GM18502 (cell line): Measurements from ENCODE around the gene KRTAP5-1.
"Not testable (repeated sequence)": the region's sequence is repeated elsewhere in the genome, so short reads cannot be mapped to it uniquely, and the experiment has no call there.

ENCODE experiments used
- ATAC-seq: cut with Tn5 transposase; IDR thresholded peaks from one replicate; pipeline ENCODE4 v1.9.1; 2021; ENCODE audit warnings: mild to moderate bottlenecking; ENCODE audit not compliant: unreplicated experiment, poor library complexity

The KRTAP5-1 gene, protein sequence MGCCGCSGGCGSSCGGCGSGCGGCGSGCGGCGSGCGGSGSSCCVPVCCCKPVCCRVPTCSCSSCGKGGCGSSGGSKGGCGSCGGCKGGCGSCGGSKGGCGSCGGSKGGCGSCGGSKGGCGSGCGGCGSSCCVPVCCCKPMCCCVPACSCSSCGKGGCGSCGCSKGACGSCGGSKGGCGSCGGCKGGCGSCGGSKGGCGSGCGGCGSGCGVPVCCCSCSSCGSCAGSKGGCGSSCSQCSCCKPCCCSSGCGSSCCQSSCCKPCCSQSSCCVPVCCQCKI

GRCh38 chr11:1584661-1585370, at the start of gene KRTAP5-1:
TSS of gene KRTAP5-1 (minus strand) at chr11:1585283. CDS start at chr11:1585249, 34 bp downstream.
- ATAC-seq: not testable (repeated sequence)

GRCh38 chr11:1633864-1634263, 48.8 kb upstream of the KRTAP5-1 start:
- ATAC-seq: no peak

- no peak for ATAC-seq
Measured at GRCh38 chr11:1632053-1632714, 47.1 kb upstream of the KRTAP5-1 start.

DNA sequence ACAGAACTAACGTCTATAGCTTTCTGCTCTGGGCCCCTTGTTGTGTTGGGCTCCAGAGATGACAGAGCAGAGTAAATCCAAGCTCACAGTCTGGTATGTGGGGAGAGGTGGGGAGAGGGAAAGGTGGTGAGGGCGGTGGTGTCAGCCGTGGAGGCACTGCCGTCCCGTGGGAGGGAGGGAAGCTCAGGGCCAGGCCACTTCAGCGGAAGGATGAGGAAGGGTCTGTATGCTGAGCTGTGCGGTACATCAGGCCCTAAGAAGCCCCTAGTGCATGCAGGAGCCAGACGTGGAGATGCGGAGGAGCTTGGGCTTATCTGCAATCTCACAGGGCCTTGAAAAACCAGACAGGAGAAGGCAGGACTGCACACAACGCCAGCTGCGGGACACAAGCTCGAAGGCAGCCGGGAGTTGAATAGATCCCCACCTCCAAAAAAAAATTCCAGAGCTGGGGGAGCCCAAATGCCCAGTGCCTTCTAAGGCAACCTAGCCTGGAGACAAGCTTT, 46.0 kb upstream of the KRTAP5-1 start:
- ATAC-seq: no peak

DNA sequence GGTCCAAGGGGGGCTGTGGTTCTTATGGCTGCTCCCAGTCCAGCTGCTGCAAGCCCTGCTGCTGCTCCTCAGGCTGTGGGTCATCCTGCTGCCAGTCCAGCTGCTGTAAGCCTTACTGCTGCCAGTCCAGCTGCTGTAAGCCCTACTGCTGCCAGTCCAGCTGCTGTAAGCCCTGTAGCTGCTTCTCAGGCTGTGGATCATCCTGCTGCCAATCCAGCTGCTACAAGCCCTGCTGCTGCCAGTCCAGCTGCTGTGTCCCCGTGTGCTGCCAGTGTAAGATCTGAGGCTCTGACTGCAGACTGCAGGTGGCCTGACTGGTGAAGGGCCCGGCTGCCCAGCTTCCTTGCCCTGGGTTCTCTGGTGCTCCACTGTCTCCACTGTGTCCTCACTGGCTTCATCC, 45.2 kb upstream of the KRTAP5-1 start:
- ATAC-seq: no peak

GRCh38 chr11:1629326-1630185, 44.5 kb upstream of the KRTAP5-1 start, which contains the start of gene KRTAP5-5:
TSS of gene KRTAP5-5 (plus strand) at chr11:1629775. CDS start at chr11:1629841, 66 bp downstream.
- ATAC-seq: no peak

DNA sequence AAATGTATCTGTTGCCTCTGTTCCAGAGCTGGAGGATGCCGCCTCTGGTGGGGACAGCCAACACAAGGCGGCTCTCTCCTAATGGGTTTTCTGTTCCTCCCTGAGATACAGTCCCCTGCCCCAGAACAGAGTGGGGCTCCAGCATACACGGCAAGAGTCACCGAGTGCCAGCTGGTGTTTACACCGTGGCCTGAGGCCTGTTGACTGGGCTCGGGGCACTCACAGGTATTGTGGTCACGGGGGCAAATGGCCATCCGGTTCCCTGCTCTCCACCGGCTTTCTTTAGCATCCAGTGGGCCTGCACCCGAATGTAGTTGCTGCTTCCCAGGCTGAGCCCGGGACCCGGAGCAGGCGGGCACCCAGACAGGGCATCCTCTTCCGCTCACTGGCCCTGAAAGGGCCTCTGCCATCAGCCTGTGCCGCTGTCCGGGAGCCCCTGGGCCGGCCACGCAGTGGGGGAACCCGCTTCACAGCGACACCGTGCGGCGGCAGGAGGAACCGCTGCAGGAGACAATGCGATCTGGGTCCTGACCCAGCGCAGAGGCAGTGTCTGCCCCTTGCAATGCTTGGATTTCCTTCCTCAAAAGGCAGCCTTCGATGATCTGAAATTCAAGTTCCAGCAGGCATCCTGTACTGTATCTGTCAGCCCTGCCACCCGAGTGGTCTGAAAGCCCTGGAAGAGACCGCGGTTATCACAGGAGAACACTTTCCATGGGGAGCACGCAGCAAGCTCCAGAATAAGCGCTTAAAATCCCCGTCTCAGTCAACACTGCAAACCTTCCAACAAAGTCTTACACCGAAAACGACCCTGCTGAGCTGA, 43.6 kb upstream of the KRTAP5-1 start:
- no peak for ATAC-seq

GRCh38 chr11:1625541-1625940, 40.5 kb upstream of the KRTAP5-1 start:
- no peak for ATAC-seq

- ATAC-seq: no peak
Measured at GRCh38 chr11:1624621-1625020, 39.5 kb upstream of the KRTAP5-1 start.

DNA sequence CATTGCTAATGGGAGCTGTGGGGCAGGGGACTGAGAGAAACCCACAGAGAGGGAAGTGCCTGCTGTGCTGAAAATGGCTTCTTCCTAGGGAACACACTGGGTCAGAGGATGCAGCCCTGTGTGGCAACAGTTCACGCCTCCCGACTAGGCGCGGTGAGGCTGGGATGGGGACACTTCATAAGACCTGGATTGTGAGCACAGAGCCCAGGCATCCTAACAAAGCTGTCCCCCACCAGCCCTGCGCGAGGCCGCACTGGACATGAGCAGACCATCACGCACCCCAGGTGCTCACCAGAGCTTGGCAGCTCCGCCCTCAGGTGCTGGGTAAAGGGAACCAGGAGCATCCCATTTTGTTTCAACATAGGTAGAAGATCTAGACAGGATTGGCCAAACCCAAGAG, 38.6 kb upstream of the KRTAP5-1 start:
- ATAC-seq: no peak

GRCh38 chr11:1622086-1622485, 37.0 kb upstream of the KRTAP5-1 start, which contains the start of gene KRTAP5-4:
TSS of gene KRTAP5-4 (minus strand) at chr11:1622138. CDS start at chr11:1622093, 45 bp downstream.
- no peak for ATAC-seq

DNA sequence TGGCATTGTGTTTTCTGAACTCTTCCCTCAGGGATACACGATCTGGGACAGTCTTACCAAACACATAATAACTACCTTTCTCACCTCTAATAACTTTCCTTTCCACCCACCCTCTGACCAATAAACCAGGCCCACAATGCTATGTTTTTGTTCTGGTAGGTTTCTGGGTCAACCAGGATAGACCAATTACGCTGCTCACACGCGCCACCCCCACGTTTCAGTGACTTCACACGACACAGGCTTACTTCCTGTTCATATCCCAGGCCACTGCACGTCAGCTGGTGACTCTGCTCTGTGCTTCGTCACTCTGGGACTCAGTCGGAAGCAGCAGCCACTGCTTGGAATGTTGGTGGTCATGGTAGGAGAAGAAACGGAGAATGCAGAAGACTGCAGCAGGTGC, 34.4 kb upstream of the KRTAP5-1 start:
- ATAC-seq: no peak

- no peak for ATAC-seq
Measured at GRCh38 chr11:1618231-1618630, 33.1 kb upstream of the KRTAP5-1 start.

DNA sequence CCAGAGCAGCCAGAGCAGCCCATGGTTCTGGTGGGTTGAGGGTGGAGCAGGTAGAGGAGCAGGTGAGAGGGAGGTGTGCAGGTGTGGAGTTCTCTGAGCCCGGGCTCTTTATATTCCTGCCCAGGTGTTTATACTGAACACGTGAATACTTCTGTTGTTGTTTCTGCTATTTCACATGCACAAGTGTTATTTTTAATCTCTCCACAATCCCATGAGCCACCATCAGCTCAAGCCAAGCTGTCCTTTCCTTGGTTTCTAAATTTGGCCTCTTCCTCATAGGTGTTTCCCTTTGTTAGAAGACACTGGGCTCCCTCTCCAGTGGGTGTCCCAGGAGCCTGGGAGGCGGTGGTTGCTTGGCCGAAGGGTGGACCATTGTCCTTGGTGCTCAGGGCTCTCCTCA, 23.3 kb upstream of the KRTAP5-1 start, which contains the start of gene KRTAP5-3:
Gene KRTAP5-3, minus strand, starts transcription at position 101 of the 400 bp plus-strand sequence. Its CDS starts 78 bp downstream, at position 23.
- no peak for ATAC-seq

- ATAC-seq: not testable (repeated sequence)
Measured at GRCh38 chr11:1607901-1608300, 22.8 kb upstream of the KRTAP5-1 start.

DNA sequence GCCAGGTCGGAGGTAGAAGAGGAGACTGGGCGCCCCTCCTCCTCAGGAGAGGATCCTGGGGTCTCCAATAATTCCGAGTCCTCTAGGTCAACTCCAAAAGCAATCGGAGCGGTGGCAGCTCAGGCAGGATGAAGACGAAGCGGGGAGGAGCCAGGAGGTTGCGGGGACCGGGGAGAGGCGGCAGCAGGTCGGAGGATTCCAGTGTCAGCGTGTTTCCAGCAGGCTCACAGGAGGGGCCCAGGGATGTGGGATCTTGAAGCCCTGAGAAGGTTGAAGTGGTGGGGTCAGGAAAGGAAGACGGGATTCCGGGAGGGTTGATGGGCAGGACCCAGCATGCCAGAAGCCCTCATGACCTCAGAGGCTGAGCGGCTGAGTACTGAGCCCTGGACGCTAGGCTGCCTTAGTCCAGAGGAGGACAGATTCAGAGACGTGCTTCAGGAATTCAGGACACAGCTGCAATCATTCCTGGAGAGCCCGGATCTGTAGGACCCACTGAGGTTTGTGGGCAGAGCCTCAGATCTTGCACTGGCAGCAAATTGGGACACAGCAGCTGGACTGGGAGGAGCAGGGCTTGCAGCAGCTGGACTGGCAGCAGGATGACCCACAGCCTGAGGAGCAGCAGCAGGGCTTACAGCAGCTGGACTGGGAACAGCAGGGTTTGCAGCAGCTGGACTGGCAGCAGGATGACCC, 22.2 kb upstream of the KRTAP5-1 start:
- not testable (repeated sequence) for ATAC-seq

DNA sequence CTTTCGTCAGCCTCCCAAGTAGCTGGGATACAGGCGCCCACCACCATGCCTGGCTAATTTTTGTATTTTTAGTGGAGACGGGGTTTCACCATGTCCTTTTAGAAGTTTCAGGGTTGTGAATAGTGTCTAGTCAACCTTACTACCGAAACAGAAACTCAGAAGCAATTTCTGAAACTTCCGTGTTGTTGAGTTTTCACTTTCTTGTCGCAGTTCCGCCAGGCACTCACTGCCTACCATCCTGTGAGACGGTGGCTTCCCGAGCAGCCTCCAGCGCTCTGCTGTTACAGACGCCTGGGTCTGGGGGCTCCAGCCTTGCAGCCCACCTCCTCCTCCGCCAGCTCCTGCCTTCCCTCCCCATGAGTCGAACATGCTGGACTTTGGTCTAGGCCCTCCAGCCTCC, 20.8 kb upstream of the KRTAP5-1 start:
- ATAC-seq: peak; percentile 83

GRCh38 chr11:1604711-1605110, 19.6 kb upstream of the KRTAP5-1 start:
- no peak for ATAC-seq
